ENCODE measurements around the gene KRTAP12-1.

The KRTAP12-1 gene

GRCh38 chr21:44724926-44725325 lies 43.0 kb upstream of the KRTAP12-1 start:
- TF ChIP-seq, protein P1, sequence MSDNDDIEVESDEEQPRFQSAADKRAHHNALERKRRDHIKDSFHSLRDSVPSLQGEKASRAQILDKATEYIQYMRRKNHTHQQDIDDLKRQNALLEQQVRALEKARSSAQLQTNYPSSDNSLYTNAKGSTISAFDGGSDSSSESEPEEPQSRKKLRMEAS (IDR thresholded peaks at IDR 0.05): no peak
- TF ChIP-seq USF1 (IDR thresholded peaks at IDR 0.05) (no peak), CREB1 (IDR thresholded peaks at IDR 0.05; ENCODE audit: low read depth) (no peak), YY1 (IDR thresholded peaks at IDR 0.05; ENCODE audit: low read depth) (no peak), TEAD4 (IDR thresholded peaks at IDR 0.05) (no peak), ZBTB7A (IDR thresholded peaks at IDR 0.05; ENCODE audit: low read depth) (no peak), TAF1 (IDR thresholded peaks at IDR 0.05; ENCODE audit: low read depth) (no peak), EP300 (IDR thresholded peaks at IDR 0.05; ENCODE audit: borderline replicate concordance) (no peak), NFIC (IDR thresholded peaks at IDR 0.05) (no peak), EGR1 (IDR thresholded peaks at IDR 0.05) (no peak), TCF12 (IDR thresholded peaks at IDR 0.05; ENCODE audit: low read depth) (no peak), RAD21 (IDR thresholded peaks at IDR 0.05; ENCODE audit: low read depth) (no peak), FOXM1 (IDR thresholded peaks at IDR 0.05; ENCODE audit: borderline replicate concordance, low read depth) (no peak), CEBPB (IDR thresholded peaks at IDR 0.05) (no peak)
- TF ChIP-seq, protein P2, sequence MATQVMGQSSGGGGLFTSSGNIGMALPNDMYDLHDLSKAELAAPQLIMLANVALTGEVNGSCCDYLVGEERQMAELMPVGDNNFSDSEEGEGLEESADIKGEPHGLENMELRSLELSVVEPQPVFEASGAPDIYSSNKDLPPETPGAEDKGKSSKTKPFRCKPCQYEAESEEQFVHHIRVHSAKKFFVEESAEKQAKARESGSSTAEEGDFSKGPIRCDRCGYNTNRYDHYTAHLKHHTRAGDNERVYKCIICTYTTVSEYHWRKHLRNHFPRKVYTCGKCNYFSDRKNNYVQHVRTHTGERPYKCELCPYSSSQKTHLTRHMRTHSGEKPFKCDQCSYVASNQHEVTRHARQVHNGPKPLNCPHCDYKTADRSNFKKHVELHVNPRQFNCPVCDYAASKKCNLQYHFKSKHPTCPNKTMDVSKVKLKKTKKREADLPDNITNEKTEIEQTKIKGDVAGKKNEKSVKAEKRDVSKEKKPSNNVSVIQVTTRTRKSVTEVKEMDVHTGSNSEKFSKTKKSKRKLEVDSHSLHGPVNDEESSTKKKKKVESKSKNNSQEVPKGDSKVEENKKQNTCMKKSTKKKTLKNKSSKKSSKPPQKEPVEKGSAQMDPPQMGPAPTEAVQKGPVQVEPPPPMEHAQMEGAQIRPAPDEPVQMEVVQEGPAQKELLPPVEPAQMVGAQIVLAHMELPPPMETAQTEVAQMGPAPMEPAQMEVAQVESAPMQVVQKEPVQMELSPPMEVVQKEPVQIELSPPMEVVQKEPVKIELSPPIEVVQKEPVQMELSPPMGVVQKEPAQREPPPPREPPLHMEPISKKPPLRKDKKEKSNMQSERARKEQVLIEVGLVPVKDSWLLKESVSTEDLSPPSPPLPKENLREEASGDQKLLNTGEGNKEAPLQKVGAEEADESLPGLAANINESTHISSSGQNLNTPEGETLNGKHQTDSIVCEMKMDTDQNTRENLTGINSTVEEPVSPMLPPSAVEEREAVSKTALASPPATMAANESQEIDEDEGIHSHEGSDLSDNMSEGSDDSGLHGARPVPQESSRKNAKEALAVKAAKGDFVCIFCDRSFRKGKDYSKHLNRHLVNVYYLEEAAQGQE (IDR thresholded peaks at IDR 0.05; ENCODE audit: low read depth): no peak

DNA sequence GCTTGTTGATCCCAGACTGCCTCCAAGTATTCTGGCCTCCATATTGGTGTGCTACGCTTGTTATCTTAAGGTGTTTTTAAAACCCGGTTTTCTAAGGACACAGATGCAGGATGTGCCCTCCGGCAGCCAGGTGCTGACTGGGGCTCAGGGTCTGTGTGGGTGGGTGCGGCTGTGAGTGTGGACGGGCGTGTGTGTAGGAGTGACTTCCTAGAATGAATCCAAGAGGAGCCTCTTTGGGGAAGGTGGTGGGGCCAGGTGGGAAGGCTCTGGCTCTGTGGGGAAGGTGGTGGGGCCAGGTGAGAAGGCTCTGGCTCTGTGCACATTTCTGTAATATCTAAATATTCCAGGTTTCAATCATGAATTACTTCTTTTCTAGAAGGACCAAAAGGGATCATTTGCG lies 42.2 kb upstream of the KRTAP12-1 start:
- TF ChIP-seq, protein P2 (IDR thresholded peaks at IDR 0.05; ENCODE audit: low read depth): no peak
- TF ChIP-seq RAD21 (IDR thresholded peaks at IDR 0.05; ENCODE audit: low read depth) (no peak), CEBPB (IDR thresholded peaks at IDR 0.05) (no peak), USF1 (IDR thresholded peaks at IDR 0.05) (no peak), EP300 (IDR thresholded peaks at IDR 0.05; ENCODE audit: borderline replicate concordance) (no peak), TAF1 (IDR thresholded peaks at IDR 0.05; ENCODE audit: low read depth) (no peak), ZBTB7A (IDR thresholded peaks at IDR 0.05; ENCODE audit: low read depth) (no peak), TCF12 (IDR thresholded peaks at IDR 0.05; ENCODE audit: low read depth) (no peak), NFIC (IDR thresholded peaks at IDR 0.05) (no peak), CREB1 (IDR thresholded peaks at IDR 0.05; ENCODE audit: low read depth) (no peak), YY1 (IDR thresholded peaks at IDR 0.05; ENCODE audit: low read depth) (no peak), FOXM1 (IDR thresholded peaks at IDR 0.05; ENCODE audit: borderline replicate concordance, low read depth) (no peak), EGR1 (IDR thresholded peaks at IDR 0.05) (no peak)

GRCh38 chr21:44723177-44724131 lies 41.5 kb upstream of the KRTAP12-1 start:
- TF ChIP-seq CREB1 (IDR thresholded peaks at IDR 0.05; ENCODE audit: low read depth): no peak
- TF ChIP-seq, protein P2 (IDR thresholded peaks at IDR 0.05; ENCODE audit: low read depth): no peak
- TF ChIP-seq FOXM1 (IDR thresholded peaks at IDR 0.05; ENCODE audit: borderline replicate concordance, low read depth): no peak
- TF ChIP-seq YY1 (IDR thresholded peaks at IDR 0.05; ENCODE audit: low read depth): no peak
- TF ChIP-seq TEAD4 (IDR thresholded peaks at IDR 0.05): no peak
- no peak for TF ChIP-seq CEBPB (IDR thresholded peaks at IDR 0.05)
- TF ChIP-seq RAD21 (IDR thresholded peaks at IDR 0.05; ENCODE audit: low read depth): no peak
- no peak for TF ChIP-seq NFIC (IDR thresholded peaks at IDR 0.05)
- TF ChIP-seq EGR1 (IDR thresholded peaks at IDR 0.05): no peak
- TF ChIP-seq TCF12 (IDR thresholded peaks at IDR 0.05; ENCODE audit: low read depth): no peak
- TF ChIP-seq TAF1 (IDR thresholded peaks at IDR 0.05; ENCODE audit: low read depth): no peak
- no peak for TF ChIP-seq USF1 (IDR thresholded peaks at IDR 0.05)
- TF ChIP-seq, protein P1 (IDR thresholded peaks at IDR 0.05): no peak
- TF ChIP-seq EP300 (IDR thresholded peaks at IDR 0.05; ENCODE audit: borderline replicate concordance): no peak
- TF ChIP-seq ZBTB7A (IDR thresholded peaks at IDR 0.05; ENCODE audit: low read depth): no peak

Measured in Ishikawa (cell line).